Immature natural killer cell (primary cell): Measurements from ENCODE around the gene FAM124B. TPM values are rescaled to one million over a fixed set of nuclear protein-coding genes. Genes with fewer than 3 reads are reported as not detected.

Experiments
- DNase-seq, 3 donors: peaks; one replicate each; pipeline ENCODE4 v3.0.0; 2022; ENCODE audit warnings: mixed read lengths in 1 of 3
- H3K27ac Mint-ChIP-seq, 6 donors: one replicate each; pipeline ENCODE4 v1.8.0; 2020; ENCODE audit warnings: mixed read lengths in 6 of 6, mild to moderate bottlenecking in 5 of 6, inconsistent platforms in 4 of 6, moderate library complexity in 3 of 6
- H3K27me3 Mint-ChIP-seq, 3 donors: one replicate each; pipeline ENCODE4 v1.8.0; 2020 to 2021; ENCODE audit warnings: low read depth in 3 of 3, mild to moderate bottlenecking in 3 of 3, mixed read lengths in 3 of 3, moderate library complexity in 3 of 3, inconsistent platforms in 1 of 3
- H3K36me3 Mint-ChIP-seq, 3 donors: one replicate each; pipeline ENCODE4 v1.8.0; 2020; ENCODE audit warnings: mixed read lengths in 3 of 3, inconsistent platforms in 2 of 3, mild to moderate bottlenecking in 2 of 3
- H3K4me1 Mint-ChIP-seq, 2 donors: one replicate each; pipeline ENCODE4 v1.8.0; 2020; ENCODE audit warnings: inconsistent platforms in 2 of 2, mild to moderate bottlenecking in 2 of 2, mixed read lengths in 2 of 2, moderate library complexity in 1 of 2
- H3K4me3 Mint-ChIP-seq, 5 donors: one replicate each; pipeline ENCODE4 v1.8.0; 2020; ENCODE audit warnings: mild to moderate bottlenecking in 5 of 5, mixed read lengths in 5 of 5, inconsistent platforms in 3 of 5, moderate library complexity in 3 of 5
- H3K9me3 Mint-ChIP-seq, 6 donors: one replicate each; pipeline ENCODE4 v1.8.0; 2020; ENCODE audit warnings: mild to moderate bottlenecking in 6 of 6, mixed read lengths in 6 of 6, inconsistent platforms in 4 of 6, moderate library complexity in 3 of 6
- polyA plus RNA-seq, 3 donors: library from polyadenylated mRNA; unstranded; fragments of 300-500 nt; fragmentation: Illumina TruSeq; gene quantifications; one replicate each; pipeline ENCODE4 v1.2.3, GENCODE V29; 2021

The FAM124B gene
- polyA plus RNA-seq, 3 donors from 2014 or later = 0.78 to 1.4 (median 1.1) TPM

- no peak for DNase-seq
- Mint-ChIP-seq H3K27me3 (peaks cover 3 to 6% (median 4%) of the 10 kb centered on the region in 3 donors), H3K9me3 (peaks cover 0 to 1% (median 0%) of the 10 kb centered on the region in 6 donors), H3K4me1 (no peaks in the 10 kb centered on the region), H3K4me3 (no peak overlapping the region), H3K27ac (no peak overlapping the region), H3K36me3 (no peaks in the 10 kb centered on the region)
Observed at GRCh38 chr2:224328798-224329197, 73.1 kb downstream of the FAM124B start.

Other genes starting within 250 kb of the FAM124B start
- 10 to 100 TPM; 13.6 to 36.3 (median 18.5) TPM for gene CUL3, start 183.3 kb upstream of the FAM124B start, polyA plus RNA-seq